Trophoblast cell (in vitro differentiated cells and primary cell): Measurements from ENCODE around the gene DTD1.

Experiments used
- DNase-seq, 2 donors: peaks; one replicate each; pipeline ENCODE4 v3.0.0-alpha.2; 2016
- H2AFZ ChIP-seq: 2 replicates; pipeline ENCODE4 v1.6.1; 2013; ENCODE audit warnings: low read length, moderate library complexity, mild to moderate bottlenecking; ENCODE audit not compliant: insufficient read depth, poor library complexity
- H2AK5ac ChIP-seq: 2 replicates; pipeline ENCODE4 v1.6.1; 2013; ENCODE audit warnings: mild to moderate bottlenecking, low read length
- H2BK120ac ChIP-seq: 2 replicates; pipeline ENCODE4 v1.6.1; 2013; ENCODE audit warnings: low read length, mild to moderate bottlenecking, moderate library complexity; ENCODE audit not compliant: insufficient read depth, poor library complexity
- H2BK12ac ChIP-seq: 2 replicates; pipeline ENCODE4 v1.6.1; 2013; ENCODE audit warnings: mild to moderate bottlenecking, low read length, moderate library complexity
- H2BK5ac ChIP-seq: 2 replicates; pipeline ENCODE4 v1.6.1; 2013; ENCODE audit warnings: low read length, low read depth, moderate library complexity, mild to moderate bottlenecking; ENCODE audit not compliant: poor library complexity
- H3K14ac ChIP-seq: 2 replicates; pipeline ENCODE4 v1.6.1; 2013; ENCODE audit warnings: mild to moderate bottlenecking, low read length
- H3K18ac ChIP-seq: 2 replicates; pipeline ENCODE4 v1.6.1; 2013; ENCODE audit warnings: mild to moderate bottlenecking, low read length
- H3K23ac ChIP-seq: 2 replicates; pipeline ENCODE4 v1.6.1; 2013; ENCODE audit warnings: low read length
- H3K27ac ChIP-seq: 2 replicates; pipeline ENCODE4 v1.5.1; 2013; ENCODE audit warnings: low read depth, mild to moderate bottlenecking, inconsistent platforms, low read length, moderate library complexity
- H3K27me3 ChIP-seq: 2 replicates; pipeline ENCODE4 v1.6.1; 2013; ENCODE audit warnings: inconsistent platforms, mild to moderate bottlenecking, low read length, moderate library complexity; ENCODE audit not compliant: insufficient read depth
- H3K36me3 ChIP-seq, 2 experiments: 1 replicate in 1 of 2; 2 replicates in 1 of 2; pipeline ENCODE4 v1.6.1; 2013; ENCODE audit warnings: low read length in 2 of 2, mild to moderate bottlenecking in 2 of 2, moderate library complexity in 1 of 2; ENCODE audit not compliant: insufficient read depth in 2 of 2, control insufficient read depth in 1 of 2
- H3K4ac ChIP-seq: 2 replicates; pipeline ENCODE4 v1.6.1; 2013; ENCODE audit warnings: low read depth, mild to moderate bottlenecking, low read length, moderate library complexity
- H3K4me1 ChIP-seq, 2 experiments: 1 replicate in 1 of 2; 2 replicates in 1 of 2; pipeline ENCODE4 v1.6.1; 2013; ENCODE audit warnings: low read length in 2 of 2, mild to moderate bottlenecking in 2 of 2, moderate library complexity in 1 of 2; ENCODE audit not compliant: insufficient read depth in 2 of 2, control insufficient read depth in 1 of 2
- H3K4me2 ChIP-seq: 2 replicates; pipeline ENCODE4 v1.6.1; 2013; ENCODE audit warnings: inconsistent platforms, mild to moderate bottlenecking, low read length, moderate library complexity
- H3K4me3 ChIP-seq: 2 replicates; pipeline ENCODE4 v1.5.1; 2013; ENCODE audit warnings: mild to moderate bottlenecking, low read depth, low read length, inconsistent platforms
- H3K79me1 ChIP-seq: one replicate; pipeline ENCODE4 v1.6.1; 2013; ENCODE audit warnings: low read length
- H3K79me2 ChIP-seq: 2 replicates; pipeline ENCODE4 v1.6.1; 2013; ENCODE audit warnings: low read length, mild to moderate bottlenecking; ENCODE audit not compliant: control insufficient read depth, insufficient read depth, poor library complexity
- H3K9ac ChIP-seq: 2 replicates; pipeline ENCODE4 v1.6.1; 2013; ENCODE audit warnings: mild to moderate bottlenecking, low read length
- H3K9me3 ChIP-seq: 2 replicates; pipeline ENCODE4 v1.6.1; 2013; ENCODE audit warnings: low read depth, mild to moderate bottlenecking, control low read depth, inconsistent platforms, low read length; ENCODE audit not compliant: insufficient read depth
- H4K12ac ChIP-seq: 2 replicates; pipeline ENCODE4 v1.6.1; 2013; ENCODE audit warnings: low read depth, mild to moderate bottlenecking, low read length, moderate library complexity
- H4K8ac ChIP-seq: 2 replicates; pipeline ENCODE4 v1.6.1; 2013; ENCODE audit warnings: low read depth, mild to moderate bottlenecking, low read length, moderate library complexity
- H4K91ac ChIP-seq: one replicate; pipeline ENCODE4 v1.6.1; 2013; ENCODE audit warnings: low read depth, mild to moderate bottlenecking, low read length, moderate library complexity
- WGBS: extraction: QIAGEN DNeasy Blood & Tissue Kit; methylation state at CpG from one replicate; pipeline ENCODE4 v1.1.7; 2013; ENCODE audit warnings: missing lambda C conversion rate; ENCODE audit not compliant: insufficient read length, insufficient coverage; ENCODE audit errors: extremely low coverage; 5-methylcytosine and 5-hydroxymethylcytosine counted together

The DTD1 gene

GRCh38 chr20:18721551-18722115 is 133.8 kb downstream of the DTD1 start:
- H2BK120ac ChIP-seq, result no peak overlapping the region
- H2AFZ ChIP-seq, result no peak overlapping the region
- no peaks in the 10 kb centered on the region for H3K79me2 ChIP-seq
- H3K4me3 ChIP-seq, result no peak overlapping the region
- H3K4me1 ChIP-seq, result no peaks in the 10 kb centered on the region
- H3K9ac ChIP-seq, result no peak overlapping the region
- no CpG with 5 or more reads among the region's 9 CpGs for WGBS
- no peaks in the 10 kb centered on the region for H3K36me3 ChIP-seq
- H3K14ac ChIP-seq, result no peak overlapping the region
- no peak overlapping the region for H3K27ac ChIP-seq
- no peak overlapping the region for H4K12ac ChIP-seq
- no peak overlapping the region for H2BK12ac ChIP-seq
- no peak overlapping the region for H4K8ac ChIP-seq
- no peak overlapping the region for H3K4ac ChIP-seq
- no peak overlapping the region for H3K23ac ChIP-seq
- H3K4me2 ChIP-seq, result no peak overlapping the region
- no peak overlapping the region for H3K18ac ChIP-seq
- no peak overlapping the region for H4K91ac ChIP-seq
- DNase-seq, result no peak
- no peaks in the 10 kb centered on the region for H3K27me3 ChIP-seq
- no peaks in the 10 kb centered on the region for H3K79me1 ChIP-seq
- no peak overlapping the region for H2AK5ac ChIP-seq
- H2BK5ac ChIP-seq, result no peak overlapping the region
- peaks cover 4% of the 10 kb centered on the region for H3K9me3 ChIP-seq

- WGBS, result no CpG with 5 or more reads among the region's 1 CpG
- Histone ChIP-seq H2BK12ac (no peak overlapping the region), H4K91ac (no peak overlapping the region), H3K23ac (no peak overlapping the region), H4K12ac (no peak overlapping the region), H2BK5ac (no peak overlapping the region), H3K4me1 (peaks cover 2 to 5% of the 10 kb centered on the region in 2 experiments), H3K4ac (no peak overlapping the region), H4K8ac (no peak overlapping the region), H2AFZ (no peak overlapping the region), H3K9me3 (peaks cover 4% of the 10 kb centered on the region), H3K18ac (no peak overlapping the region), H2AK5ac (no peak overlapping the region), H3K27ac (no peak overlapping the region), H3K4me2 (no peak overlapping the region), H2BK120ac (no peak overlapping the region), H3K79me2 (no peaks in the 10 kb centered on the region), H3K79me1 (no peaks in the 10 kb centered on the region), H3K36me3 (no peaks in the 10 kb centered on the region), H3K14ac (no peak overlapping the region), H3K9ac (no peak overlapping the region), H3K4me3 (no peak overlapping the region), H3K27me3 (no peaks in the 10 kb centered on the region)
- DNase-seq, result no peak
Measured at GRCh38 chr20:18722371-18722770, 134.5 kb downstream of the DTD1 start.

GRCh38 chr20:18724077-18724476 is 136.2 kb downstream of the DTD1 start:
- H2BK5ac ChIP-seq, result no peak overlapping the region
- DNase-seq, result no peak

DNA sequence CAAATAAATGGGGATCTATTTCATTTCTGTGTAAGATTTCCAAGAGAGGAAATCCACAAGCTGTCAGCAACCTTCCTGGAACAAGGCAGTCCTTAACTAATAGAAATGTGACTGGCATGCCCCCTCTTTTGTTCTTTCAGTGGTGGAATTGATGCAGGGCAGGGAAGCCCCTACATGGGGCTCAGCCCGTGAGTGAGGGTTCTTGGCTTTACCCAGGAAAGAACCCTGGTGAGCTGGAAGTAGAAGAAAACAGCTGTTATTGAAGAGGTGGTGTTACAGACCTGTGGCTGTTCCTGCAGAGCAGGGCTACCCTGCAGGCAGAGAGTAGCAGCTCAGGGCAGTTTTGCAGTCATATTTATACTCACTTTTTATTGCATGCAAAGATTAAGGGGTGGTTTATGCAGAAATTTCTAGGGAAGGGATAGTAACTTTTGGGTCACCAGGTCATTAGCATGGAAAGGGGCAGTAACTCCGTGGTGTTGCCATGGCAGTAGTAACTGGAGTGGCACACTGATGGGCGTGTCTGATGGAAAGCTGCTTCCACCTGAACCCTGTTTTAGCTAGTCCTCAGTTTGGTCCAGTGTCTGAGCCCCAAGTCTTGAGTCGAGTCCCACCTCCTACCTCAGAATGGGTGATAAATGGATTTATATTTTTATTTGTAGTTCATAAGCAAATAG is 137.1 kb downstream of the DTD1 start:
- Histone ChIP-seq H3K9ac (no peak overlapping the region), H4K91ac (no peak overlapping the region), H4K12ac (no peak overlapping the region), H4K8ac (no peak overlapping the region), H3K27ac (no peak overlapping the region), H3K18ac (no peak overlapping the region), H3K9me3 (peaks cover 4% of the 10 kb centered on the region), H3K23ac (no peak overlapping the region), H2BK120ac (no peak overlapping the region), H2BK5ac (no peak overlapping the region), H3K4me3 (no peak overlapping the region), H3K27me3 (no peaks in the 10 kb centered on the region), H2BK12ac (no peak overlapping the region), H3K79me2 (no peaks in the 10 kb centered on the region), H3K14ac (no peak overlapping the region), H2AFZ (no peak overlapping the region), H3K4ac (no peak overlapping the region), H2AK5ac (no peak overlapping the region), H3K36me3 (no peaks in the 10 kb centered on the region), H3K4me2 (no peak overlapping the region), H3K79me1 (no peaks in the 10 kb centered on the region), H3K4me1 (peaks cover 2 to 5% of the 10 kb centered on the region in 2 experiments)
- WGBS, result no CpG with 5 or more reads among the region's 4 CpGs
- DNase-seq, result no peak

More at GRCh38 chr20:18724077-18724476, 136.2 kb downstream of the DTD1 start:
- Histone ChIP-seq H3K18ac (no peak overlapping the region), H3K36me3 (no peaks in the 10 kb centered on the region), H4K12ac (no peak overlapping the region), H3K4me2 (no peak overlapping the region), H3K4me3 (no peak overlapping the region), H4K8ac (no peak overlapping the region), H3K9me3 (peaks cover 4% of the 10 kb centered on the region), H2AFZ (no peak overlapping the region), H3K27ac (no peak overlapping the region), H2BK120ac (no peak overlapping the region), H3K23ac (no peak overlapping the region), H4K91ac (no peak overlapping the region), H3K79me2 (no peaks in the 10 kb centered on the region), H3K9ac (no peak overlapping the region), H3K4me1 (peaks cover 2 to 5% of the 10 kb centered on the region in 2 experiments), H3K14ac (no peak overlapping the region), H2AK5ac (no peak overlapping the region), H2BK12ac (no peak overlapping the region), H3K79me1 (no peaks in the 10 kb centered on the region), H3K27me3 (no peaks in the 10 kb centered on the region), H3K4ac (no peak overlapping the region)
- WGBS, result no CpG with 5 or more reads among the region's 3 CpGs
